ENCODE measurements around the gene NAALADL2. TPM values are rescaled to one million over a fixed set of nuclear protein-coding genes. Genes with fewer than 3 reads are reported as not detected.

Gene NAALADL2
- total and polyA plus RNA-seq, 2 of the 8 experiments (the other 6 are each of a cell fraction or from before 2014, with no cell fraction given): 0.12 to 0.22 TPM

GRCh38 chr3:175340338-175341015 lies 481.3 kb downstream of the NAALADL2 start (continued):
- TF ChIP-seq GABPA (IDR thresholded peaks at IDR 0.05; ENCODE audit: borderline replicate concordance, insufficient read depth, low read length): no peak
